WTC11 (cell line): Measurements from ENCODE around the gene MOB3C. TPM values are rescaled to one million over a fixed set of nuclear protein-coding genes. Genes with fewer than 3 reads are reported as not detected.

Experiments
- ATAC-seq: fragments of 200-7000 bp; cut with Tn5 transposase; 2 replicates; pipeline ENCODE4 v1.10.0; 2021; ENCODE audit warnings: mild to moderate bottlenecking, moderate library complexity
- CTCF ChIA-PET: fragments of 300-600 bp; sonication (Branson Sonifier 250); formaldehyde crosslinking; loops from one replicate; lab custom pipeline; 2021; ENCODE audit warnings: antibody characterized with exemption; lab: Charles Lee
- POLR2A ChIA-PET: fragments of 350-600 bp; sonication (Branson Sonifier 250); formaldehyde crosslinking; loops from one replicate; lab custom pipeline; 2021; ENCODE audit warnings: antibody characterized with exemption; lab: Charles Lee
- DNase-seq: peaks from one replicate; pipeline ENCODE4 v3.0.0; 2021; ENCODE audit warnings: low spot score
- H3K27ac Mint-ChIP-seq: 2 replicates; pipeline ENCODE4 v1.8.0; 2021; ENCODE audit warnings: mixed read lengths
- H3K27me3 Mint-ChIP-seq: 2 replicates; pipeline ENCODE4 v1.8.0; 2021; ENCODE audit warnings: low read depth, mild to moderate bottlenecking, moderate library complexity, mixed read lengths
- H3K36me3 Mint-ChIP-seq: 2 replicates; pipeline ENCODE4 v1.8.0; 2021; ENCODE audit warnings: mixed read lengths
- H3K4me1 Mint-ChIP-seq: 2 replicates; pipeline ENCODE4 v1.8.0; 2022; ENCODE audit warnings: mixed read lengths
- H3K4me3 Mint-ChIP-seq: 2 replicates; pipeline ENCODE4 v1.8.0; 2021; ENCODE audit warnings: mild to moderate bottlenecking, moderate library complexity, mixed read lengths
- H3K9me3 Mint-ChIP-seq: 2 replicates; pipeline ENCODE4 v1.8.0; 2021; ENCODE audit warnings: mixed read lengths
- CREB1 ChIP-seq: sonication (generic); formaldehyde crosslinking; IDR thresholded peaks from 2 replicates; pipeline ENCODE4 v1.8.0; 2023; ENCODE audit warnings: mild to moderate bottlenecking, missing genetic modification reagents
- ETV6 ChIP-seq: sonication (generic); formaldehyde crosslinking; IDR thresholded peaks from 2 replicates; pipeline ENCODE4 v1.8.1; 2022; ENCODE audit warnings: mild to moderate bottlenecking, missing genetic modification reagents
- GABPB1 ChIP-seq: sonication (generic); formaldehyde crosslinking; IDR thresholded peaks from 2 replicates; pipeline ENCODE4 v1.8.1; 2023; ENCODE audit warnings: mild to moderate bottlenecking, missing genetic modification reagents
- MYBL2 ChIP-seq: sonication (generic); formaldehyde crosslinking; IDR thresholded peaks from 2 replicates; pipeline ENCODE4 v1.8.1; 2023; ENCODE audit warnings: mild to moderate bottlenecking, moderate library complexity, missing genetic modification reagents
- NR1H2 ChIP-seq: sonication (generic); formaldehyde crosslinking; IDR thresholded peaks from 2 replicates; pipeline ENCODE4 v1.9.0; 2021; ENCODE audit warnings: mild to moderate bottlenecking, moderate library complexity, missing genetic modification reagents
- OVOL2 ChIP-seq: fragments of 250-450 bp; sonication (Bioruptor Pico); IDR thresholded peaks from 2 replicates; pipeline ENCODE4 v1.9.0; 2021; ENCODE audit warnings: mild to moderate bottlenecking, borderline replicate concordance
- SP1 ChIP-seq: sonication (generic); formaldehyde crosslinking; conservative IDR thresholded peaks from 2 replicates; pipeline ENCODE4 v1.8.1; 2022; ENCODE audit warnings: missing genetic modification reagents
- TP53 ChIP-seq: sonication (generic); formaldehyde crosslinking; IDR thresholded peaks from 2 replicates; pipeline ENCODE4 v1.8.1; 2023; ENCODE audit warnings: mild to moderate bottlenecking, missing genetic modification reagents
- ZNF232 ChIP-seq: sonication (generic); formaldehyde crosslinking; IDR thresholded peaks from 2 replicates; pipeline ENCODE4 v1.8.0; 2022; ENCODE audit warnings: mild to moderate bottlenecking, missing genetic modification reagents
- total RNA-seq: library from RNA; stranded (reverse); gene quantifications from 3 replicates; pipeline ENCODE4 v1.2.3, GENCODE V29; 2021
- TF ChIP-seq, protein P1 (sequence below): fragments of 250-450 bp; sonication (Bioruptor Pico); IDR thresholded peaks from 2 replicates; pipeline ENCODE4 v1.9.0; 2021; ENCODE audit warnings: mild to moderate bottlenecking, borderline replicate concordance
- TF ChIP-seq, protein P2 (sequence below): sonication (generic); formaldehyde crosslinking; conservative IDR thresholded peaks from 2 replicates; pipeline ENCODE4 v1.8.1; 2023; ENCODE audit warnings: mild to moderate bottlenecking, low read depth, missing genetic modification reagents, moderate library complexity
- TF ChIP-seq, protein P3 (sequence below): sonication (generic); formaldehyde crosslinking; IDR thresholded peaks from 2 replicates; pipeline ENCODE4 v1.8.1; 2023; ENCODE audit warnings: mild to moderate bottlenecking, moderate library complexity, missing genetic modification reagents
- TF ChIP-seq, protein P4 (sequence below): sonication (generic); formaldehyde crosslinking; IDR thresholded peaks from 2 replicates; pipeline ENCODE4 v1.8.1; 2023; ENCODE audit warnings: mild to moderate bottlenecking, missing genetic modification reagents, moderate library complexity
- TF ChIP-seq, protein P5 (sequence below): sonication (generic); formaldehyde crosslinking; IDR thresholded peaks from 2 replicates; pipeline ENCODE4 v1.8.1; 2022; ENCODE audit warnings: low read depth, missing genetic modification reagents, borderline replicate concordance
- TF ChIP-seq, protein P6 (sequence below): sonication (generic); formaldehyde crosslinking; IDR thresholded peaks from 2 replicates; pipeline ENCODE4 v1.8.0; 2022; ENCODE audit warnings: mild to moderate bottlenecking, missing genetic modification reagents
- TF ChIP-seq, protein P7 (sequence below): fragments of 250-450 bp; sonication (Bioruptor Pico); IDR thresholded peaks from 2 replicates; pipeline ENCODE4 v2.1.2; 2022; ENCODE audit warnings: mild to moderate bottlenecking, moderate library complexity
- TF ChIP-seq, protein P8 (sequence below): sonication (generic); formaldehyde crosslinking; IDR thresholded peaks from 2 replicates; pipeline ENCODE4 v1.8.0; 2022; ENCODE audit warnings: mild to moderate bottlenecking, missing genetic modification reagents

The MOB3C gene
- total RNA-seq, 1 experiment from 2014 or later: 3.1 TPM

DNA sequence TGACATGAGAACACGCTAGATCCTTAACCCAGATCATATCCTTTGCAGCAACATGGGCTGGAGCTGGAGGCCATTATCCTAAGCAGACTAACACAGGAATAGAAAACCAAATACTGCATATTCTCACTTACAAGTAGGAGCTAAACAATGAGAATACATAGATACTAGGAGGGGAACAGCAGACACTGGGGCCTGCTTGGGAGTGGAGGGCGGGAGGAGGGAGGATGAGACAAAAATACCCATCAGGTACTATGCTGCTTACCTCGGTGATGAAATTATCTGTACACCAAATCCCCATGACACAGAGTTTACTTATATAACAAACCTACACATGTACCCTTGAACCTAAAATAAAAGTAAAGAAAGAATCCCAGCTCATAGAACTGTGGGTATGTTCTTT, 1.2 kb upstream of the MOB3C start:
- Mint-ChIP-seq H3K36me3 (no peaks in the 10 kb centered on the region), H3K27ac (no peak overlapping the region), H3K27me3 (peaks cover 30% of the 10 kb centered on the region), H3K4me1 (peaks cover 41% of the 10 kb centered on the region), H3K9me3 (no peaks in the 10 kb centered on the region), H3K4me3 (no peak overlapping the region)
- no peak for ATAC-seq
- ChIA-PET CTCF (interaction anchor here (0.6 to 2.1 kb wide), 6 partner anchors 9 to 171 kb away, joined by 3 to 23 read pairs (median 5); partner anchors contain the start of gene MKNK1), POLR2A (no interaction called here)
- no peak for TF ChIP-seq ZNF232 (CRISPR knock-in tag)
- TF ChIP-seq, protein P1, sequence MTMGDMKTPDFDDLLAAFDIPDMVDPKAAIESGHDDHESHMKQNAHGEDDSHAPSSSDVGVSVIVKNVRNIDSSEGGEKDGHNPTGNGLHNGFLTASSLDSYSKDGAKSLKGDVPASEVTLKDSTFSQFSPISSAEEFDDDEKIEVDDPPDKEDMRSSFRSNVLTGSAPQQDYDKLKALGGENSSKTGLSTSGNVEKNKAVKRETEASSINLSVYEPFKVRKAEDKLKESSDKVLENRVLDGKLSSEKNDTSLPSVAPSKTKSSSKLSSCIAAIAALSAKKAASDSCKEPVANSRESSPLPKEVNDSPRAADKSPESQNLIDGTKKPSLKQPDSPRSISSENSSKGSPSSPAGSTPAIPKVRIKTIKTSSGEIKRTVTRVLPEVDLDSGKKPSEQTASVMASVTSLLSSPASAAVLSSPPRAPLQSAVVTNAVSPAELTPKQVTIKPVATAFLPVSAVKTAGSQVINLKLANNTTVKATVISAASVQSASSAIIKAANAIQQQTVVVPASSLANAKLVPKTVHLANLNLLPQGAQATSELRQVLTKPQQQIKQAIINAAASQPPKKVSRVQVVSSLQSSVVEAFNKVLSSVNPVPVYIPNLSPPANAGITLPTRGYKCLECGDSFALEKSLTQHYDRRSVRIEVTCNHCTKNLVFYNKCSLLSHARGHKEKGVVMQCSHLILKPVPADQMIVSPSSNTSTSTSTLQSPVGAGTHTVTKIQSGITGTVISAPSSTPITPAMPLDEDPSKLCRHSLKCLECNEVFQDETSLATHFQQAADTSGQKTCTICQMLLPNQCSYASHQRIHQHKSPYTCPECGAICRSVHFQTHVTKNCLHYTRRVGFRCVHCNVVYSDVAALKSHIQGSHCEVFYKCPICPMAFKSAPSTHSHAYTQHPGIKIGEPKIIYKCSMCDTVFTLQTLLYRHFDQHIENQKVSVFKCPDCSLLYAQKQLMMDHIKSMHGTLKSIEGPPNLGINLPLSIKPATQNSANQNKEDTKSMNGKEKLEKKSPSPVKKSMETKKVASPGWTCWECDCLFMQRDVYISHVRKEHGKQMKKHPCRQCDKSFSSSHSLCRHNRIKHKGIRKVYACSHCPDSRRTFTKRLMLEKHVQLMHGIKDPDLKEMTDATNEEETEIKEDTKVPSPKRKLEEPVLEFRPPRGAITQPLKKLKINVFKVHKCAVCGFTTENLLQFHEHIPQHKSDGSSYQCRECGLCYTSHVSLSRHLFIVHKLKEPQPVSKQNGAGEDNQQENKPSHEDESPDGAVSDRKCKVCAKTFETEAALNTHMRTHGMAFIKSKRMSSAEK: no peak
- TF ChIP-seq CREB1 (CRISPR knock-in tag): no peak
- TF ChIP-seq, protein P2, sequence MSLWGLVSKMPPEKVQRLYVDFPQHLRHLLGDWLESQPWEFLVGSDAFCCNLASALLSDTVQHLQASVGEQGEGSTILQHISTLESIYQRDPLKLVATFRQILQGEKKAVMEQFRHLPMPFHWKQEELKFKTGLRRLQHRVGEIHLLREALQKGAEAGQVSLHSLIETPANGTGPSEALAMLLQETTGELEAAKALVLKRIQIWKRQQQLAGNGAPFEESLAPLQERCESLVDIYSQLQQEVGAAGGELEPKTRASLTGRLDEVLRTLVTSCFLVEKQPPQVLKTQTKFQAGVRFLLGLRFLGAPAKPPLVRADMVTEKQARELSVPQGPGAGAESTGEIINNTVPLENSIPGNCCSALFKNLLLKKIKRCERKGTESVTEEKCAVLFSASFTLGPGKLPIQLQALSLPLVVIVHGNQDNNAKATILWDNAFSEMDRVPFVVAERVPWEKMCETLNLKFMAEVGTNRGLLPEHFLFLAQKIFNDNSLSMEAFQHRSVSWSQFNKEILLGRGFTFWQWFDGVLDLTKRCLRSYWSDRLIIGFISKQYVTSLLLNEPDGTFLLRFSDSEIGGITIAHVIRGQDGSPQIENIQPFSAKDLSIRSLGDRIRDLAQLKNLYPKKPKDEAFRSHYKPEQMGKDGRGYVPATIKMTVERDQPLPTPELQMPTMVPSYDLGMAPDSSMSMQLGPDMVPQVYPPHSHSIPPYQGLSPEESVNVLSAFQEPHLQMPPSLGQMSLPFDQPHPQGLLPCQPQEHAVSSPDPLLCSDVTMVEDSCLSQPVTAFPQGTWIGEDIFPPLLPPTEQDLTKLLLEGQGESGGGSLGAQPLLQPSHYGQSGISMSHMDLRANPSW (CRISPR knock-in tag): no peak
- TF ChIP-seq, protein P3, sequence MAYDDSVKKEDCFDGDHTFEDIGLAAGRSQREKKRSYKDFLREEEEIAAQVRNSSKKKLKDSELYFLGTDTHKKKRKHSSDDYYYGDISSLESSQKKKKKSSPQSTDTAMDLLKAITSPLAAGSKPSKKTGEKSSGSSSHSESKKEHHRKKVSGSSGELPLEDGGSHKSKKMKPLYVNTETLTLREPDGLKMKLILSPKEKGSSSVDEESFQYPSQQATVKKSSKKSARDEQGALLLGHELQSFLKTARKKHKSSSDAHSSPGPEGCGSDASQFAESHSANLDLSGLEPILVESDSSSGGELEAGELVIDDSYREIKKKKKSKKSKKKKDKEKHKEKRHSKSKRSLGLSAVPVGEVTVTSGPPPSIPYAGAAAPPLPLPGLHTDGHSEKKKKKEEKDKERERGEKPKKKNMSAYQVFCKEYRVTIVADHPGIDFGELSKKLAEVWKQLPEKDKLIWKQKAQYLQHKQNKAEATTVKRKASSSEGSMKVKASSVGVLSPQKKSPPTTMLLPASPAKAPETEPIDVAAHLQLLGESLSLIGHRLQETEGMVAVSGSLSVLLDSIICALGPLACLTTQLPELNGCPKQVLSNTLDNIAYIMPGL: no peak
- no peak for TF ChIP-seq GABPB1 (CRISPR knock-in tag)
- TF ChIP-seq TP53 (CRISPR knock-in tag): no peak
- no peak for TF ChIP-seq NR1H2
- TF ChIP-seq, protein P4, sequence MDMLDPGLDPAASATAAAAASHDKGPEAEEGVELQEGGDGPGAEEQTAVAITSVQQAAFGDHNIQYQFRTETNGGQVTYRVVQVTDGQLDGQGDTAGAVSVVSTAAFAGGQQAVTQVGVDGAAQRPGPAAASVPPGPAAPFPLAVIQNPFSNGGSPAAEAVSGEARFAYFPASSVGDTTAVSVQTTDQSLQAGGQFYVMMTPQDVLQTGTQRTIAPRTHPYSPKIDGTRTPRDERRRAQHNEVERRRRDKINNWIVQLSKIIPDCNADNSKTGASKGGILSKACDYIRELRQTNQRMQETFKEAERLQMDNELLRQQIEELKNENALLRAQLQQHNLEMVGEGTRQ (CRISPR knock-in tag): no peak
- TF ChIP-seq, protein P5, sequence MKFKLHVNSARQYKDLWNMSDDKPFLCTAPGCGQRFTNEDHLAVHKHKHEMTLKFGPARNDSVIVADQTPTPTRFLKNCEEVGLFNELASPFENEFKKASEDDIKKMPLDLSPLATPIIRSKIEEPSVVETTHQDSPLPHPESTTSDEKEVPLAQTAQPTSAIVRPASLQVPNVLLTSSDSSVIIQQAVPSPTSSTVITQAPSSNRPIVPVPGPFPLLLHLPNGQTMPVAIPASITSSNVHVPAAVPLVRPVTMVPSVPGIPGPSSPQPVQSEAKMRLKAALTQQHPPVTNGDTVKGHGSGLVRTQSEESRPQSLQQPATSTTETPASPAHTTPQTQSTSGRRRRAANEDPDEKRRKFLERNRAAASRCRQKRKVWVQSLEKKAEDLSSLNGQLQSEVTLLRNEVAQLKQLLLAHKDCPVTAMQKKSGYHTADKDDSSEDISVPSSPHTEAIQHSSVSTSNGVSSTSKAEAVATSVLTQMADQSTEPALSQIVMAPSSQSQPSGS (CRISPR knock-in tag): no peak
- DNase-seq: no peak

DNA sequence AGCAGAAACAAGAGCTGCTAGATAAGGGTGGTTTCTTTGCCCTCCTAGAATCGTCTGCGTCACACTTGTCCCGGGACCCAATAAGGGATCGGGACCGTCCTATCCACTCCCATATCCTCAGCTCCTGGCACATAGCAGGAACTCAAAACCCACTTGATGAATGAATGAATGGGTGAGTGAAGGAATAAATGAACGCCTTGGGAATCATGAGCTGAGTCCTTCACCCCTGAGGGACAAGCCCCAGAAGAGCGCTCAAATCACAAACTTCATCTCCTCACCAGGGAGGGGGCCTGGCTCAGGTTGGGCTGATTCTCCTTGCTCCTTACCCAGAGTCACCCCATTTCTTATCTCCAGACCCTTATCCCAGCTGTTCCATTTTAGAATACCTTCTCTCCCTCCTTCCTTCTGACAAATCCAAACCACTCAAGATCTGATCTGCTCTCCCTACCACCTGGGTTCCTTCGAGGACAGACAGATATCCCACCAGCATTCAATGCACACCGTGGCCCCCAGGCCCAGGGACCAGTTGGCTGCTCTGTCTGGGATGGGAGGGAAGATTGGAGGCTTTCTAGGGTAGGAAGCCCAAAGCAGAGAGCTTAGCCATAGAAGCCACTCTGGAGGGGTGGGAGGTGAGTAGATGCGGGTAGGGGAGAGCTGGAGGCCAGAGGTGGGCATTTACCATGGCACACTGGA, 643 bp upstream of the MOB3C start:
- Mint-ChIP-seq H3K4me3 (peak overlapping the region; percentile 86), H3K27ac (no peak overlapping the region), H3K9me3 (no peaks in the 10 kb centered on the region), H3K36me3 (no peaks in the 10 kb centered on the region), H3K4me1 (peaks cover 44% of the 10 kb centered on the region), H3K27me3 (peaks cover 30% of the 10 kb centered on the region)
- POLR2A ChIA-PET: interaction anchor here (0.9 to 1.8 kb wide), 3 partner anchors 11 to 51 kb away, joined by 3 to 13 read pairs (median 3); partner anchors contain the start of genes ATPAF1 and MKNK1
- DNase-seq (no peak), ATAC-seq (peak; percentile 5)
- CTCF ChIA-PET: interaction anchor here (0.6 to 2.6 kb wide), 12 partner anchors 10 to 798 kb away, joined by 3 to 23 read pairs (median 5); partner anchors contain the start of gene MKNK1
- TF ChIP-seq SP1 (CRISPR knock-in tag) (no peak), MYBL2 (CRISPR knock-in tag) (no peak), ETV6 (no peak), OVOL2 (CRISPR knock-in tag) (no peak)
- TF ChIP-seq, protein P6, sequence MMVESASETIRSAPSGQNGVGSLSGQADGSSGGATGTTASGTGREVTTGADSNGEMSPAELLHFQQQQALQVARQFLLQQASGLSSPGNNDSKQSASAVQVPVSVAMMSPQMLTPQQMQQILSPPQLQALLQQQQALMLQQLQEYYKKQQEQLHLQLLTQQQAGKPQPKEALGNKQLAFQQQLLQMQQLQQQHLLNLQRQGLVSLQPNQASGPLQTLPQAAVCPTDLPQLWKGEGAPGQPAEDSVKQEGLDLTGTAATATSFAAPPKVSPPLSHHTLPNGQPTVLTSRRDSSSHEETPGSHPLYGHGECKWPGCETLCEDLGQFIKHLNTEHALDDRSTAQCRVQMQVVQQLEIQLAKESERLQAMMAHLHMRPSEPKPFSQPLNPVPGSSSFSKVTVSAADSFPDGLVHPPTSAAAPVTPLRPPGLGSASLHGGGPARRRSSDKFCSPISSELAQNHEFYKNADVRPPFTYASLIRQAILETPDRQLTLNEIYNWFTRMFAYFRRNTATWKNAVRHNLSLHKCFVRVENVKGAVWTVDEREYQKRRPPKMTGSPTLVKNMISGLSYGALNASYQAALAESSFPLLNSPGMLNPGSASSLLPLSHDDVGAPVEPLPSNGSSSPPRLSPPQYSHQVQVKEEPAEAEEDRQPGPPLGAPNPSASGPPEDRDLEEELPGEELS (CRISPR knock-in tag): no peak
- TF ChIP-seq, protein P7, sequence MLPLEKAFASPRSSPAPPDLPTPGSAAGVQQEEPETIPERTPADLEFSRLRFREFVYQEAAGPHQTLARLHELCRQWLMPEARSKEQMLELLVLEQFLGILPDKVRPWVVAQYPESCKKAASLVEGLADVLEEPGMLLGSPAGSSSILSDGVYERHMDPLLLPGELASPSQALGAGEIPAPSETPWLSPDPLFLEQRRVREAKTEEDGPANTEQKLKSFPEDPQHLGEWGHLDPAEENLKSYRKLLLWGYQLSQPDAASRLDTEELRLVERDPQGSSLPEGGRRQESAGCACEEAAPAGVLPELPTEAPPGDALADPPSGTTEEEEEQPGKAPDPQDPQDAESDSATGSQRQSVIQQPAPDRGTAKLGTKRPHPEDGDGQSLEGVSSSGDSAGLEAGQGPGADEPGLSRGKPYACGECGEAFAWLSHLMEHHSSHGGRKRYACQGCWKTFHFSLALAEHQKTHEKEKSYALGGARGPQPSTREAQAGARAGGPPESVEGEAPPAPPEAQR (CRISPR knock-in tag): no peak
- TF ChIP-seq, protein P8, sequence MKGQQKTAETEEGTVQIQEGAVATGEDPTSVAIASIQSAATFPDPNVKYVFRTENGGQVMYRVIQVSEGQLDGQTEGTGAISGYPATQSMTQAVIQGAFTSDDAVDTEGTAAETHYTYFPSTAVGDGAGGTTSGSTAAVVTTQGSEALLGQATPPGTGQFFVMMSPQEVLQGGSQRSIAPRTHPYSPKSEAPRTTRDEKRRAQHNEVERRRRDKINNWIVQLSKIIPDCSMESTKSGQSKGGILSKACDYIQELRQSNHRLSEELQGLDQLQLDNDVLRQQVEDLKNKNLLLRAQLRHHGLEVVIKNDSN: no peak
